ENCODE measurements around the gene ALDOC. TPM values are rescaled to one million over a fixed set of nuclear protein-coding genes. Genes with fewer than 3 reads are reported as not detected.

Gene ALDOC
- total and polyA plus RNA-seq, 2 experiments from 2014 or later: 18.4 to 47.3 TPM

DNA sequence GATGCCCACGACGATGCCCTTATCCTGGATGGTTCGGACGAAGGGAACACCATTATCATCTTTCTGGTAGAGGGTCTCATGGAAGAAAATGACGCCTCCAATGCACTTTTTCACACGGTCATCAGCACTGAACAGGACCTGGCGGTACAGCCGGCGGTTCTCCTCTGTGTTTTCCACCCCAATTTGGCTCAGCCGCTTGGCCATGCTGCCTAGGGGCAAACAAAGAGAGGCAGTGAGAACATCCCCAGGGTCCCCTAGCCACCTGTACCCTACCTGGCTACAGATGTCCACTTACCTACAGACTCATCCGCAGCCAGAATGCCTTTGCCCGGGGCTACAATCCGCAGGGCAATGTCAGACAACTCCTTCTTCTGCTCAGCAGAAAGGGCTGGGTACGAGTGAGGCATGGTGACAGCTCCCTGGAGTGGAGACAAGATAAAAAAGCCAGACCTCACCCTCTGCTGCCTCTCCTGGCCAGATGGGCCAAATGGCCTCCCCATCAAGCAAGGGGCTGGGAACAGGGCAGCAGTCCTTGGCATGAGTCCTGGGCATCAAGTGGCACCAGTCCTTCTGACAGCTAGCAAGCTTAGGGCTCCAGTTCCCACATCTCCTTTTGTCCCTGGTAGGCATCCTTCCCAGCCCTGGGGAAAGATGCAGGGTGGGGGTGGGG, 1.4 kb downstream of the ALDOC start:
- H3K79me2 ChIP-seq (ENCODE audit: insufficient read depth): peaks cover 10% of the 10 kb centered on the region
- 90% methylated on average over 14 of the region's 14 CpGs for WGBS, 2 experiments (ENCODE audit: low coverage in 1 of 2, low lambda C conversion rate in 2 of 2, missing lambda C conversion rate in 2 of 2)
- H2AFZ ChIP-seq: no peak overlapping the region
- H3K4me3 ChIP-seq: no peak overlapping the region
- H3K4me1 ChIP-seq (ENCODE audit: insufficient read depth): peaks cover 6% of the 10 kb centered on the region; the same call in 1 of the 2 replicates
- no peaks in the 10 kb centered on the region for H4K20me1 ChIP-seq (ENCODE audit: insufficient read depth)
- TF ChIP-seq EZH2phosphoT487 (IDR thresholded peaks at IDR 0.05; ENCODE audit: insufficient read depth, low read depth) (no peak), EZH2 (IDR thresholded peaks at IDR 0.05; ENCODE audit: insufficient read depth, poor library complexity, severe bottlenecking) (no peak)
- no peak for DNase-seq
- in situ Hi-C loops (cut with MboI): no loop called here
- H3K27ac ChIP-seq: no peak overlapping the region
- no peaks in the 10 kb centered on the region for H3K9me2 ChIP-seq (ENCODE audit: insufficient read depth)
- H3K27me3 ChIP-seq (replicated peaks; ENCODE audit: insufficient read depth): no peaks in the 10 kb centered on the region
- H3K4me2 ChIP-seq (ENCODE audit: unreplicated experiment): no peak overlapping the region
- no peak overlapping the region for H3K9ac ChIP-seq
- no peaks in the 10 kb centered on the region for H3K9me3 ChIP-seq (ENCODE audit: low read depth)
- H3F3A ChIP-seq (ENCODE audit: insufficient read depth): no peaks in the 10 kb centered on the region
- no peaks in the 10 kb centered on the region for H3K36me3 ChIP-seq (ENCODE audit: low read depth)

DNA sequence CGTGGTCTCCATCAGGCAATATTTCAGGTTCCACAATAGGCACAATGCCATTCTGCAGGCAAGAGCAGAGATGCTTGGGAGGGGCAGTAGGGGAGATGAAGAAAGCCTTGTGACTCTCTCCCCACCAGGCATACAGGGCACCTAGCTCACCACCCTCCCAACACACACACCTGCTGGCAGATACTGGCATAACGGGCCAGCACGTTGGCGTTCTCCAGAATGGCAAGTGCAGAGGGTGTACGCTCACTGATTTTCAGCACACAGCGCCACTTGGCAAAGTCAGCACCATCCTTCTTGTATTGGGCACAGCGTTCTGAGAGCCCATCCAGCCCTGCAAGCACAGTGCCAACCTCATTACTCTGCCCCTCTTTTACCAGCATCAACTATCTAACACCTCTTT, 2.2 kb downstream of the ALDOC start:
- TF ChIP-seq EZH2 (IDR thresholded peaks at IDR 0.05; ENCODE audit: insufficient read depth, poor library complexity, severe bottlenecking) (no peak), EZH2phosphoT487 (IDR thresholded peaks at IDR 0.05; ENCODE audit: insufficient read depth, low read depth) (no peak)
- no peak for DNase-seq
- no peaks in the 10 kb centered on the region for H3K9me2 ChIP-seq (ENCODE audit: insufficient read depth)
- H3K79me2 ChIP-seq (ENCODE audit: insufficient read depth): peaks cover 17% of the 10 kb centered on the region
- H3K36me3 ChIP-seq (ENCODE audit: low read depth): no peaks in the 10 kb centered on the region
- no peaks in the 10 kb centered on the region for H4K20me1 ChIP-seq (ENCODE audit: insufficient read depth)
- H3K27ac ChIP-seq: no peak overlapping the region
- peaks cover 13% of the 10 kb centered on the region; the same call in 1 of the 2 replicates for H3K4me1 ChIP-seq (ENCODE audit: insufficient read depth)
- H3K27me3 ChIP-seq (replicated peaks; ENCODE audit: insufficient read depth): no peaks in the 10 kb centered on the region
- no peaks in the 10 kb centered on the region for H3K9me3 ChIP-seq (ENCODE audit: low read depth)
- 94 to 99% methylated on average over 7 of the region's 7 CpGs for WGBS, 2 experiments (ENCODE audit: low coverage in 1 of 2, low lambda C conversion rate in 2 of 2, missing lambda C conversion rate in 2 of 2)
- H3K9ac ChIP-seq: no peak overlapping the region
- in situ Hi-C loops (cut with MboI): no loop called here
- H3K4me3 ChIP-seq: no peak overlapping the region
- no peak overlapping the region for H3K4me2 ChIP-seq (ENCODE audit: unreplicated experiment)
- no peaks in the 10 kb centered on the region for H3F3A ChIP-seq (ENCODE audit: insufficient read depth)
- no peak overlapping the region for H2AFZ ChIP-seq

DNA sequence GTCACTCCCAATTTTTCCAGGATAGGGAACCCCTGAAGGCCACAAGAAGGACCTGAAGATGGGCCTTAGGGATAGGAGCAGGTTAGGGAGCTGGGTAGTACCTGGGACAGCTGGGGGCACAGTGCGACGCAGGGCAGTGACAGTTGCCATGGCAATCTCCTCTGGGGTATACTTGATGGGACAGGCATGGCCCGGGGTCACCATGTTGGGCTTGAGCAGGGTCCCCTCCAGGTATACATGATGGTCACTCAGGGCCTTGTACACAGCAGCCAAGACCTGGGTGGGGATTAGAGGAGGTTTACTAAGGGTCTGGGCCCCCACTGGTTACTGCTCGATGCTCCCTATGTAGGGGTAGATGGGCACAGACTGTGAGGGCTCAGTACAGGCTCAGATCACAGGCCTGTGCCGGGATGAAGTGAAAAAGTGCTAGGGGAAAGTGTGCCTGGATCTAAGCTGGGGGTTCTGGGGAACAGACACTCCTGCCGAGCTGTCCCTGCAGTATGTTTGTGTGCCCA, 2.7 kb downstream of the ALDOC start:
- H4K20me1 ChIP-seq (ENCODE audit: insufficient read depth): no peaks in the 10 kb centered on the region
- H3K27ac ChIP-seq: no peak overlapping the region
- no peak overlapping the region for H3K4me3 ChIP-seq
- no peak for DNase-seq
- H3K9me2 ChIP-seq (ENCODE audit: insufficient read depth): no peaks in the 10 kb centered on the region
- no peak for TF ChIP-seq EZH2 (IDR thresholded peaks at IDR 0.05; ENCODE audit: insufficient read depth, poor library complexity, severe bottlenecking)
- no peak for TF ChIP-seq EZH2phosphoT487 (IDR thresholded peaks at IDR 0.05; ENCODE audit: insufficient read depth, low read depth)
- peaks cover 22% of the 10 kb centered on the region for H3K79me2 ChIP-seq (ENCODE audit: insufficient read depth)
- H3K36me3 ChIP-seq (ENCODE audit: low read depth): no peaks in the 10 kb centered on the region
- H3K4me1 ChIP-seq (ENCODE audit: insufficient read depth): peaks cover 14% of the 10 kb centered on the region; the same call in 1 of the 2 replicates
- H3K27me3 ChIP-seq (replicated peaks; ENCODE audit: insufficient read depth): no peaks in the 10 kb centered on the region
- H3K9ac ChIP-seq: no peak overlapping the region
- no peak overlapping the region for H2AFZ ChIP-seq
- H3K9me3 ChIP-seq (ENCODE audit: low read depth): no peaks in the 10 kb centered on the region
- WGBS, 2 experiments (ENCODE audit: low coverage in 1 of 2, low lambda C conversion rate in 2 of 2, missing lambda C conversion rate in 2 of 2): 91 to 98% methylated on average over 6 of the region's 6 CpGs
- in situ Hi-C loops (cut with MboI): no loop called here
- H3F3A ChIP-seq (ENCODE audit: insufficient read depth): no peaks in the 10 kb centered on the region
- no peak overlapping the region for H3K4me2 ChIP-seq (ENCODE audit: unreplicated experiment)

- in situ Hi-C loops (cut with MboI): no loop called here
- H3K9me3 ChIP-seq (ENCODE audit: low read depth): no peaks in the 10 kb centered on the region
- H3K4me3 ChIP-seq: no peak overlapping the region
- peaks cover 28% of the 10 kb centered on the region for H3K79me2 ChIP-seq (ENCODE audit: insufficient read depth)
- peaks cover 14% of the 10 kb centered on the region; the same call in 1 of the 2 replicates for H3K4me1 ChIP-seq (ENCODE audit: insufficient read depth)
- TF ChIP-seq EZH2 (IDR thresholded peaks at IDR 0.05; ENCODE audit: insufficient read depth, poor library complexity, severe bottlenecking) (no peak), EZH2phosphoT487 (IDR thresholded peaks at IDR 0.05; ENCODE audit: insufficient read depth, low read depth) (no peak)
- no peak overlapping the region for H3K4me2 ChIP-seq (ENCODE audit: unreplicated experiment)
- no peak for DNase-seq
- H2AFZ ChIP-seq: no peak overlapping the region
- 97 to 98% methylated on average over 5 to 9 of the region's 9 CpGs for WGBS, 2 experiments (ENCODE audit: low coverage in 1 of 2, low lambda C conversion rate in 2 of 2, missing lambda C conversion rate in 2 of 2)
- H3K36me3 ChIP-seq (ENCODE audit: low read depth): no peaks in the 10 kb centered on the region
- no peak overlapping the region for H3K27ac ChIP-seq
- no peaks in the 10 kb centered on the region for H4K20me1 ChIP-seq (ENCODE audit: insufficient read depth)
- H3K27me3 ChIP-seq (replicated peaks; ENCODE audit: insufficient read depth): no peaks in the 10 kb centered on the region
- H3K9ac ChIP-seq: no peak overlapping the region
- no peaks in the 10 kb centered on the region for H3K9me2 ChIP-seq (ENCODE audit: insufficient read depth)
- H3F3A ChIP-seq (ENCODE audit: insufficient read depth): no peaks in the 10 kb centered on the region
Observed at GRCh38 chr17:28573521-28573920, 3.2 kb downstream of the ALDOC start.

All from GM23248 (cell line).